HCT116 (cell line): ENCODE results near the gene NAA25. TPM values are rescaled to one million over a fixed set of nuclear protein-coding genes. Genes with fewer than 3 reads are reported as not detected.

Source experiments
- ATAC-seq: fragments of 200-7000 bp; cut with Tn5 transposase; 2 replicates; pipeline ENCODE4 v1.9.1; 2020; ENCODE audit warnings: mild to moderate bottlenecking, moderate library complexity
- BruUV-seq: library from RNA; stranded (reverse); fragments of 400-500 nt; replicated peaks from 2 replicates; lab custom pipeline; 2021; lab: Mats Ljungman, UMichigan
- CTCF ChIA-PET: fragments of 300-600 bp; sonication (Branson Sonifier 250); formaldehyde crosslinking; loops from one replicate; lab custom pipeline; 2021; ENCODE audit warnings: antibody characterized with exemption; lab: Charles Lee
- POLR2A ChIA-PET: fragments of 300-600, 350-600 bp; sonication (Branson Sonifier 250); formaldehyde crosslinking; loops from one replicate; lab custom pipeline; 2021; ENCODE audit warnings: antibody characterized with exemption; lab: Charles Lee
- RAD21 ChIA-PET, 2 experiments: fragments of 300-600 bp; sonication (Branson Sonifier 250); formaldehyde crosslinking; loops; one replicate each; lab custom pipeline; 2023; ENCODE audit warnings: low total read pairs in 2 of 2; ENCODE audit not compliant: uncharacterized antibody in 2 of 2, unreplicated experiment in 2 of 2, low non-redundant PET in 1 of 2; lab: Charles Lee
- DNase-seq: peaks from one replicate; pipeline ENCODE4 v3.0.0-alpha.2; 2010; ENCODE audit warnings: low read depth, low spot score
- H2AFZ ChIP-seq: fragments of 200-600 bp; shearing (Covaris generic), sonication (generic); 2 replicates; pipeline ENCODE4 v1.6.1; 2017; ENCODE audit warnings: low read depth, mixed run types, mixed read lengths, antibody characterized with exemption, low read length; ENCODE audit not compliant: poor library complexity, severe bottlenecking
- H3K27ac ChIP-seq: 2 replicates; pipeline ENCODE4 v1.5.1; 2012; ENCODE audit warnings: low read depth, low read length
- H3K27me3 ChIP-seq: fragments of 200-600 bp; sonication (generic); 2 replicates; pipeline ENCODE4 v1.6.1; 2016; ENCODE audit warnings: mixed run types, low read length, mixed read lengths; ENCODE audit not compliant: insufficient read depth
- H3K36me3 ChIP-seq, 2 experiments: fragments of 200-500 bp in 1 of 2; fragments of 200-600 bp in 1 of 2; sonication (Bioruptor generic) in 1 of 2; sonication (generic) in 1 of 2; 2 replicates each; pipeline versions ENCODE4 v1.5.1 to v1.6.1; 2014 to 2016; ENCODE audit warnings: low read length in 2 of 2, inconsistent platforms in 1 of 2, mixed read lengths in 1 of 2, mixed run types in 1 of 2; ENCODE audit not compliant: insufficient read depth in 2 of 2, control insufficient read depth in 1 of 2
- H3K4me1 ChIP-seq, 2 experiments: fragments of 200-600 bp in 1 of 2; sonication (generic) in 1 of 2; 2 replicates each; pipeline versions ENCODE4 v1.5.1 to v1.6.1; 2012 to 2017; ENCODE audit warnings: low read length in 2 of 2, inconsistent platforms in 1 of 2, mild to moderate bottlenecking in 1 of 2, mixed read lengths in 1 of 2, mixed run types in 1 of 2, moderate library complexity in 1 of 2; ENCODE audit not compliant: insufficient read depth in 2 of 2, control insufficient read depth in 1 of 2
- H3K4me2 ChIP-seq: fragments of 200-600 bp; sonication (generic); 2 replicates; pipeline ENCODE4 v1.6.1; 2017; ENCODE audit warnings: mixed run types, low read length, mixed read lengths
- H3K4me3 ChIP-seq, 2 experiments: fragments of 200-600 bp in 1 of 2; sonication (generic) in 1 of 2; replicated peaks in 1 of 2; 2 replicates each; pipeline ENCODE4 v1.5.1; 2011 to 2016; ENCODE audit warnings: low read length in 2 of 2, control low read depth in 1 of 2, low read depth in 1 of 2, mild to moderate bottlenecking in 1 of 2, mixed read lengths in 1 of 2, mixed run types in 1 of 2
- H3K79me2 ChIP-seq: fragments of 200-600 bp; sonication (generic); 2 replicates; pipeline ENCODE4 v1.6.1; 2017; ENCODE audit warnings: mild to moderate bottlenecking, mixed run types, low read length, moderate library complexity, mixed read lengths; ENCODE audit not compliant: insufficient read depth
- H3K9ac ChIP-seq: fragments of 200-600 bp; sonication (generic); 2 replicates; pipeline ENCODE4 v1.6.1; 2016; ENCODE audit warnings: low read length, mixed read lengths
- H3K9me2 ChIP-seq: fragments of 200-600 bp; sonication (generic), shearing (Covaris generic); 2 replicates; pipeline ENCODE4 v1.6.1; 2017; ENCODE audit warnings: mixed run types, mild to moderate bottlenecking, moderate library complexity; ENCODE audit not compliant: insufficient read depth
- H3K9me3 ChIP-seq, 2 experiments: fragments of 200-500 bp in 1 of 2; fragments of 200-600 bp in 1 of 2; sonication (Bioruptor generic) in 1 of 2; sonication (generic) in 1 of 2; 2 replicates each; pipeline ENCODE4 v1.6.1; 2014 to 2017; ENCODE audit warnings: low read length in 2 of 2, mixed read lengths in 2 of 2, inconsistent platforms in 1 of 2, low read depth in 1 of 2, mild to moderate bottlenecking in 1 of 2, mixed run types in 1 of 2, moderate library complexity in 1 of 2; ENCODE audit not compliant: control insufficient read depth in 1 of 2, insufficient read depth in 1 of 2
- H4K20me1 ChIP-seq: fragments of 200-600 bp; sonication (generic), shearing (Covaris generic); 2 replicates; pipeline ENCODE4 v1.6.1; 2017; ENCODE audit warnings: mixed run types, mild to moderate bottlenecking, moderate library complexity; ENCODE audit not compliant: insufficient read depth
- ATF3 ChIP-seq: IDR thresholded peaks from 2 replicates; pipeline ENCODE4 v1.6.1; 2012
- CTCF ChIP-seq, 3 experiments: fragments of 200-600 bp in 1 of 3; sonication (generic) in 1 of 3; IDR thresholded peaks in 2 of 3; conservative IDR thresholded peaks in 1 of 3; 2 replicates each; pipeline ENCODE4 v1.5.1; 2012 to 2017; ENCODE audit warnings: low read depth in 2 of 3, low read length in 2 of 3, antibody characterized with exemption in 1 of 3, borderline replicate concordance in 1 of 3, control low read depth in 1 of 3, mild to moderate bottlenecking in 1 of 3, mixed read lengths in 1 of 3, mixed run types in 1 of 3, moderate library complexity in 1 of 3; ENCODE audit not compliant: insufficient read depth in 1 of 3
- ELF1 ChIP-seq: IDR thresholded peaks from 2 replicates; pipeline ENCODE4 v1.6.1; 2012; ENCODE audit warnings: low read depth, borderline replicate concordance
- EZH2 ChIP-seq: fragments of 200-600 bp; sonication (generic); IDR thresholded peaks from 2 replicates; pipeline ENCODE4 v1.6.1; 2017; ENCODE audit warnings: antibody characterized with exemption, mixed run types
- JUND ChIP-seq: IDR thresholded peaks from 2 replicates; pipeline ENCODE4 v1.6.1; 2012
- MAX ChIP-seq: IDR thresholded peaks from 2 replicates; pipeline ENCODE4 v1.6.1; 2012
- POLR2AphosphoS5 ChIP-seq: IDR thresholded peaks from 2 replicates; pipeline ENCODE4 v1.6.1; 2011; ENCODE audit warnings: mild to moderate bottlenecking, low read depth, low read length, moderate library complexity
- RAD21 ChIP-seq: IDR thresholded peaks from 2 replicates; pipeline ENCODE4 v1.6.1; 2012; ENCODE audit warnings: low read depth, mild to moderate bottlenecking
- SIN3A ChIP-seq: IDR thresholded peaks from 2 replicates; pipeline ENCODE4 v1.6.1; 2012; ENCODE audit warnings: low read depth
- SP1 ChIP-seq: IDR thresholded peaks from 2 replicates; pipeline ENCODE4 v1.6.1; 2012; ENCODE audit warnings: low read depth
- SRF ChIP-seq: IDR thresholded peaks from 2 replicates; pipeline ENCODE4 v1.6.1; 2012; ENCODE audit warnings: low read depth
- TCF7L2 ChIP-seq: IDR thresholded peaks from 2 replicates; pipeline ENCODE4 v1.7.0; 2011; ENCODE audit warnings: borderline replicate concordance, inconsistent platforms; ENCODE audit not compliant: insufficient read depth, insufficient read length; ENCODE audit errors: extremely low read depth
- YY1 ChIP-seq: IDR thresholded peaks from 2 replicates; pipeline ENCODE4 v1.6.1; 2011; ENCODE audit warnings: low read length, low read depth, moderate library complexity, mild to moderate bottlenecking; ENCODE audit not compliant: insufficient replicate concordance; ENCODE audit errors: extremely low read depth
- ZBTB33 ChIP-seq: IDR thresholded peaks from 2 replicates; pipeline ENCODE4 v1.6.1; 2011; ENCODE audit warnings: mild to moderate bottlenecking, low read length, moderate library complexity; ENCODE audit not compliant: insufficient replicate concordance; ENCODE audit errors: extremely low read depth
- ZFX ChIP-seq: fragments of 450-650 bp; IDR thresholded peaks from 2 replicates; pipeline ENCODE4 v1.6.1; 2017
- ZNF274 ChIP-seq: fragments of 200-500 bp; sonication (Bioruptor generic); IDR thresholded peaks from 2 replicates; pipeline ENCODE4 v1.6.1; 2014; ENCODE audit warnings: mild to moderate bottlenecking, low read depth, low read length, inconsistent platforms
- intact Hi-C: fragments of 100-400 bp; cut with micrococcal nuclease; formaldehyde crosslinking; loops from 2 replicates; pipeline ENCODE4 v1.10.0; 2022
- total RNA-seq: library from RNA; stranded (reverse); gene quantifications from one replicate; pipeline ENCODE4 v1.2.1, GENCODE V29; 2021; ENCODE audit not compliant: unreplicated experiment

NAA25 gene
- total RNA-seq, 1 experiment from 2014 or later, result 56.6 TPM

- ChIA-PET RAD21 (no interaction called here), CTCF (no interaction called here), POLR2A (no interaction called here)
- TF ChIP-seq ZFX (no peak), SP1 (no peak)
- Histone ChIP-seq H3K36me3 (peaks cover 55 to 64% of the 10 kb centered on the region in 2 experiments), H3K27me3 (no peaks in the 10 kb centered on the region), H3K9ac (no peak overlapping the region), H3K4me1 (no peaks in the 10 kb centered on the region), H2AFZ (no peak overlapping the region), H3K79me2 (peaks cover 18% of the 10 kb centered on the region; the same call in 1 of the 2 replicates), H3K9me2 (no peaks in the 10 kb centered on the region), H3K4me3 (no peak overlapping the region), H4K20me1 (no peaks in the 10 kb centered on the region; the same call in 1 of the 2 replicates), H3K9me3 (no peaks in the 10 kb centered on the region), H3K27ac (no peak overlapping the region), H3K4me2 (no peak overlapping the region)
- no peak for DNase-seq
- intact Hi-C loops, result loop anchor here (10.0 kb wide), 1 partner anchor 353 kb away; the partner anchor contains the start of gene HECTD4
- BruUV-seq, result no TSS peak
- no peak for ATAC-seq
These were observed 77.1 kb downstream of the NAA25 start for GRCh38 chr12:112031472-112031871.

GRCh38 chr12:112029301-112029700, 79.3 kb downstream of the NAA25 start:
- H4K20me1 ChIP-seq, result no peaks in the 10 kb centered on the region; the same call in 1 of the 2 replicates
- H3K9me3 ChIP-seq, result no peaks in the 10 kb centered on the region
- no peak for TF ChIP-seq TCF7L2
- TF ChIP-seq EZH2, result no peak
- TF ChIP-seq CTCF (IDR thresholded peaks at IDR 0.05 in 2 of 3, conservative IDR thresholded peaks at IDR 0.05 in 1 of 3; ENCODE audit: borderline replicate concordance in 1 of 3, insufficient read depth in 1 of 3, low read depth in 2 of 3, low read length in 2 of 3), result no peak
- no peak for TF ChIP-seq ELF1
- TF ChIP-seq MAX, result no peak
- no peak for TF ChIP-seq POLR2AphosphoS5
- no peak for TF ChIP-seq YY1
- TF ChIP-seq SRF, result no peak
- TF ChIP-seq ATF3, result no peak
- no peak for TF ChIP-seq ZNF274
- TF ChIP-seq JUND, result no peak
- TF ChIP-seq RAD21, result no peak
- no peak for TF ChIP-seq ZBTB33
- no peak for TF ChIP-seq SIN3A
- no peak overlapping the region for H3K27ac ChIP-seq
- POLR2A ChIA-PET, result no interaction called here
- BruUV-seq, result no TSS peak
- RAD21 ChIA-PET, result no interaction called here
- H3K79me2 ChIP-seq, result peaks cover 15% of the 10 kb centered on the region; the same call in 1 of the 2 replicates
- H3K27me3 ChIP-seq, result no peaks in the 10 kb centered on the region
- peaks cover 39 to 53% of the 10 kb centered on the region in 2 experiments for H3K36me3 ChIP-seq
- CTCF ChIA-PET, result no interaction called here
- intact Hi-C loops, result no loop called here
- H3K4me3 ChIP-seq, result no peak overlapping the region
- no peak overlapping the region for H3K4me2 ChIP-seq
- no peaks in the 10 kb centered on the region for H3K9me2 ChIP-seq
- DNase-seq (no peak), ATAC-seq (no peak)
- no peak overlapping the region for H2AFZ ChIP-seq
- no peaks in the 10 kb centered on the region for H3K4me1 ChIP-seq
- H3K9ac ChIP-seq, result no peak overlapping the region
